Thoracic aorta (tissue), 2 donors: ENCODE measurements around the gene CADM2. TPM values are rescaled to one million over a fixed set of nuclear protein-coding genes. Genes with fewer than 3 reads are reported as not detected.

ENCODE experiments used
- ATAC-seq: fragments of 150-250 bp; one replicate; pipeline ENCODE4 v1.8.0; 2017; ENCODE audit warnings: low read depth; ENCODE audit not compliant: insufficient number of reproducible peaks, low FRiP score
- DNase-seq: peaks from one replicate; pipeline ENCODE4 v3.0.0-alpha.2; 2020; ENCODE audit warnings: low spot score
- H3K27ac ChIP-seq, 2 donors: fragments of 200-600 bp; sonication (generic); 1 replicate in 1 of 2; 2 replicates in 1 of 2; pipeline ENCODE4 v1.5.1; 2016; ENCODE audit warnings: mild to moderate bottlenecking in 2 of 2, moderate library complexity in 2 of 2
- H3K27me3 ChIP-seq: fragments of 200-600 bp; sonication (generic); replicated peaks from 2 replicates; pipeline ENCODE4 v1.6.0; 2016; ENCODE audit warnings: mild to moderate bottlenecking; ENCODE audit not compliant: insufficient read depth
- H3K36me3 ChIP-seq: fragments of 200-600 bp; sonication (generic); one replicate; pipeline ENCODE4 v1.5.1; 2016
- H3K4me1 ChIP-seq, 2 donors: fragments of 200-600 bp; sonication (generic); 1 replicate in 1 of 2; 2 replicates in 1 of 2; pipeline versions ENCODE4 v1.5.1 to v1.6.0; 2016; ENCODE audit warnings: low read depth in 2 of 2, mild to moderate bottlenecking in 1 of 2; ENCODE audit not compliant: control insufficient read depth in 1 of 2
- H3K4me3 ChIP-seq: fragments of 200-600 bp; sonication (generic); 2 replicates; pipeline ENCODE4 v1.5.1; 2016; ENCODE audit warnings: mild to moderate bottlenecking
- H3K9me3 ChIP-seq: fragments of 200-600 bp; sonication (generic); 2 replicates; pipeline ENCODE4 v1.5.1; 2016
- CTCF ChIP-seq: fragments of 200-600 bp; sonication (generic); IDR thresholded peaks from one replicate; pipeline ENCODE4 v1.5.1; 2019; ENCODE audit warnings: antibody characterized with exemption
- total RNA-seq, 2 donors: library from RNA; depleted of rRNA; stranded (reverse); fragments of >200 nt; gene quantifications; one replicate each; pipeline versions ENCODE4 v1.1.0 to v1.2.3, GENCODE V29; 2016

CADM2 gene
- total RNA-seq, 2 donors from 2014 or later, result 1.8 TPM; not detected in 1

- Histone ChIP-seq H3K9me3 (no peaks in the 10 kb centered on the region), H3K27me3 (no peaks in the 10 kb centered on the region), H3K36me3 (no peaks in the 10 kb centered on the region), H3K4me3 (no peak overlapping the region), H3K4me1 (no peaks in the 10 kb centered on the region), H3K27ac (no peak overlapping the region)
- TF ChIP-seq CTCF, result no peak
- ATAC-seq (no peak), DNase-seq (no peak)
Observed at GRCh38 chr3:85244091-85244490, 285.3 kb downstream of the CADM2 start.

GRCh38 chr3:85244519-85244918, 285.7 kb downstream of the CADM2 start:
- Histone ChIP-seq H3K36me3 (no peaks in the 10 kb centered on the region), H3K27me3 (no peaks in the 10 kb centered on the region), H3K4me3 (no peak overlapping the region), H3K4me1 (no peaks in the 10 kb centered on the region), H3K27ac (no peak overlapping the region), H3K9me3 (no peaks in the 10 kb centered on the region)
- TF ChIP-seq CTCF, result no peak
- no peak for ATAC-seq
- no peak for DNase-seq

GRCh38 chr3:85251766-85252165, 293.0 kb downstream of the CADM2 start:
- Histone ChIP-seq H3K9me3 (no peaks in the 10 kb centered on the region), H3K36me3 (no peaks in the 10 kb centered on the region), H3K27ac (no peak overlapping the region), H3K4me3 (no peak overlapping the region), H3K27me3 (no peaks in the 10 kb centered on the region), H3K4me1 (no peaks in the 10 kb centered on the region)
- no peak for ATAC-seq
- no peak for TF ChIP-seq CTCF
- DNase-seq, result no peak

GRCh38 chr3:85252686-85253085, 293.9 kb downstream of the CADM2 start:
- Histone ChIP-seq H3K36me3 (no peaks in the 10 kb centered on the region), H3K4me1 (no peaks in the 10 kb centered on the region), H3K27ac (no peak overlapping the region), H3K27me3 (no peaks in the 10 kb centered on the region), H3K9me3 (no peaks in the 10 kb centered on the region), H3K4me3 (no peak overlapping the region)
- no peak for TF ChIP-seq CTCF
- ATAC-seq (no peak), DNase-seq (no peak)

- Histone ChIP-seq H3K27ac (no peak overlapping the region), H3K27me3 (no peaks in the 10 kb centered on the region), H3K4me3 (no peak overlapping the region), H3K4me1 (no peaks in the 10 kb centered on the region), H3K9me3 (no peaks in the 10 kb centered on the region), H3K36me3 (no peaks in the 10 kb centered on the region)
- ATAC-seq, result no peak
- TF ChIP-seq CTCF, result no peak
- no peak for DNase-seq
Observed at GRCh38 chr3:85254738-85255137, 295.9 kb downstream of the CADM2 start.
